ENCODE data around the gene CREBBP.

CREBBP gene

DNA sequence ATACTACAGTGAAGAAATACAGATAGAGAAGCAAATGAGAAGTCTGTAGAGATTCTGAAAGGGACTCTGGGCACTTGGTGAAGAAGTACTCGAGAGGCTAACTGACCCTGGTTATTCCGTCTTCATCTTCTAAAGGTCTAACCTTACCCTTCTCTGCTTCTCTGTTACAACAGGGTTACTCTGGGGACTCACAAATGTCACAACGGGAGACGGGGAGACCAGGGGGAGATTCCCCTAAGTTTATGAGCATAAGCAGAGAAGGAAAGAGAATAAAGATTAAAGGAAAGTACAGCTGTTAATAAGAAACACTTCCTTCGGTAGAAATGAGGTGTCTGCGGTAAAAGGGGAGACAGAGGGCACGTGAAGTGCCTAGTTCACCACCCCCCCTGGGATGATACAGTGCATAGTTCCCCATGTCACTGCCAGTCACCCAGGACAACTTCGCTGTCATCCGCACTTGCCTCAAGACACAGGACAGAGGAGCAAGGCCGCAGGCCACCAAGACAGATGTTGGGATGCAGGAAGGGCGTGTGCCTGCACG lies 88.0 kb downstream of the CREBBP start:
- FAIRE-seq: no peak

DNA sequence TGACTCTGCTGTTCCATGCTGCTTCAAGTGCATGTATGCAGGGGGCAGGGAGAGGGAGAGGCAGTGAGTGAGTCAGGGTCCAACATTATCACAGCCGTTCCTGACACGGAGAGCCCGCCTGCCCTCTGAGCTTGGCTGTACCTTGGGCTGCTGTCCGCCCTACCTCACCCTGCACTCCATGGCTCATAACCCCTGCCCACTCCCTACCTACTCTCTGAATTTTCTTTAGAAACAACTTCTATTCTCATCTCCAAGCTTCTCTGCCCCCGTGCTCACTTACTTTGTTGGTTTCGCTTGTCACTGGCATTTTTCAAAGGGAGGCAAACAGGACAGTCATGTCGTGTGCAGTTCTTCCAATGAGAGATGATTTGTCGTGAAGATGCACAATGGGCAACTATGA lies 88.8 kb downstream of the CREBBP start:
- FAIRE-seq: no peak

DNA sequence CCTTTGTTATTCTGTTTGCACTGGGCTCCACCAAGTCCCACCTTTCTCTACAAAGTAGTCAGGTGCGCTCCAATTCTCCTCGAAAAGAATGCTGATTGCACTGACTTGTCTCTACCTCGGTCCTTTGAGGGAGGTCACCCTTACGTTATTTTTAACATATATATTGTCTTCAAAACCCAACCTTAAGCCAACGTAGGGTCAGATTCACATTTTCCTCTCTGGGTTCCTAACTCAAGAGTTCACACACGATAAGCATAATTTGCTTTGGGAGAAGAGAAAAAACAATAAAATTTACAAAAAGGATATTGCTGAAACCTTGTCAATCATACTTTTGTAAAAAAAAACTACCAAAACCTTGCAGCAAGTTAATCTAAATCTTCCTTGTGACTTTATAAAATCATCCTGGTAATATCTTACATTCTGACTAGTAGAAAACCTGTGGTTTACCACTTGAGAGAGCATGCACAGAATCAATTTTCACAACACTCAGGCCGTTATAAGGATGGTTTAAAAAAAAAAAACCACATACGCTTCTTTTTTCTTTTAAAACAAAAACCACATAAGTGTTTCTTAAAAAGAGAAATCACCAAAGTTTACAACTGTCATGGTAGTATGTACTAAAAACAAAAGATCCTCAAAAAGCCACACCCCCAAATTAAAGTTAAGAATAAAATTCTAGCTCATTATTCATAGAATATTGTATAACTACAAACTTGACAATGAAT lies 91.0 kb downstream of the CREBBP start:
- no peak for FAIRE-seq

DNA sequence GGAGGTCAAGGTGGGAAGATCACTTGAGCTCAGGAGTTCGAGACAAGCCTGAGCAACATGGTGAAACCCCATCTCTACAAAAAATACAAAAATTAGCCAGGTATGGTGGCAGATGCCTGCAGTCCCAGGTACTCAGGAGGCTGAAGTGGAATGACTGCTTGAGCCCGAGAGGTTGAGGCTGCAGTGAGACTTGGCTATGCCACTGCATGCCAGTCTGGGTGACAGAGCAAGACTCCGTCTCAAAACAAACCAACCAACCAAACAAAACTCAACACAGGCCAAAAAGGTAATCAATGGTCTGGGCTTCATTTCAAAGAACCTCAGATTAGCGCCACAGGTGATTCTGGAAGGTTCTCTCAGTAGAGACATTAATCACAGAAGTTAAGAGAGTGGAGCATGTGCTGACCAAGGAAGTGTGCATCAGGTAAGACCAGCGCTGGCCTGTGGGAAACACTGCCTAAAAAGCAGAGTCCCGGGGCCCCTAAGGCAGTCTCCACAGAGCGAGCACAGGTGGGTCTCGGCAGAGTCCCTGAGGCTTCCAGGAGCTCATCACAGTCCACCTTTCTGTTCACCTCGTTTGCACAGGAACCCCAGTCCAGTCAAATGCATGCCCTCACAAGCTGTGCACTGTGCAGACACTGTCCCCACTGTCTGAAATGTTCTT lies 91.7 kb downstream of the CREBBP start:
- no peak for FAIRE-seq

DNA sequence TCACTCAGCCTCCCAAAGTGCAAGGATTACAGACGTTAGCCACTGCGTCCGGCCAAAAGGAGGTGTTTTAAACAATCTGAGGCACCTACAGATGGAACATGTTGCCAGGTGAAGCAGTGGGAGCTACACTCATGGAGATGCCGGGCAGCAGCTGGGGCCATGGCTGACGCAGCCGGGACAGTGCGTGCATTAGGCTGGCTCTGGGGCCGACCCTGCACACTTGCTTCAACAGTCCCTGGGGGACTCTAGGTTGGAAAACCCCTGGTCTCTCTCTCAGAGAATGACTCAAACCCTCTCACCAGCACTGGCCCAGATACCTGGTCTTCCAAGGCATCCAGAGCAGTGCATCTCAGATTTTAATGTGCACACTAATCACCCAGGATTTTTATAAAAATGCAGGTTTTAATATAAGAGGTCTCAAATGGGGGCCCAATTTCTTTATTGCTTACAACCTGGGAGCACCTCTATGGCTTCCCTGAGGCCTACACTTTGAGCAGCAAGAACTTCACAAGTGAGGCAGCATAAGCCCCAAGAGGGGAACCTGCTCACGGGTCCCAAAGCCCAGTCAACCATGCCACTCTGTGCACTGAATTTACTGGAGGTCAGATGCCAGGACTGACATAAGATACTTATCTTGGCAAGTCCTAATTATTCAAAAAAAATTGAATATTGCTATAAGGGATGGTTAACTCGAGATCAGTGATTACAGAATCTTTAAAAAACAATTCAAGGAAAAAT lies 92.4 kb downstream of the CREBBP start:
- no peak for FAIRE-seq

DNA sequence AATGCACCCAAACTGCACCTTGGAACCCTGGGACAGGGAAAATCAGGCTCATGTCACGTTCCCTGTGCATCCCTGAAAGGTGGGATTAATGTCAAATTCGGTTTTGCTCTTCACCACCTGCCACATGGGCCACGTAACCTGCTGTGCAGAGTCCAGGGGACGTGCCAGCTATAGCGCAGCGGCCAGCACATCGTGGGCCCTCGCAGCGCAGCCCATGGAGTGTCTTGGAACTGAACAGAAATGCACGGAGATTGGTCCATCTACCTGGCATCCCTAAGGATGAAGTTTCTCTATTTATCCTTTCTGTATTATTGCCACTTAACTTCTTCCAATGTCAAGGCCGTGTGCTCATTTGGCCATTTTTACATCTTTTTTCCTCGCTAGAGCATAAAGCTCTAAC lies 95.1 kb downstream of the CREBBP start:
- FAIRE-seq: no peak

DNA sequence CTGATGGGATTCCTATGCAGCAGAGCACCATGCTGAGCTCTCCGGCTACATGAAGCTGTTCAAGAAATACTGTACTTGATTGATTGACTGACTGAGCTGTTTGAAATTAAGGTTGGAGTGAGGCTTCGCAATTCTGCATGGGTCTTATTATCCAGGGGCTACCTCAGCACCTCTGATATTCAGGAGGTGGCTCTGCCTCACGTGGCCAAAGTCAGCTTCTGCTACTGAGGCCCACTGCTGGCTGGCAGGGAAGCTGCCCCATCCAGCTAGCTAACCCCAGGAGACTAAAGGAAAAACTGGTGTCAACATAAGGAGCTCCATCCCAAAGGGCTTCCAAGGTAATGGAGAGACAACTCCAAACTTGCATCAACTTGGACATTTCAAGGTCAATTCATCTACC lies 97.0 kb downstream of the CREBBP start:
- FAIRE-seq: no peak

DNA sequence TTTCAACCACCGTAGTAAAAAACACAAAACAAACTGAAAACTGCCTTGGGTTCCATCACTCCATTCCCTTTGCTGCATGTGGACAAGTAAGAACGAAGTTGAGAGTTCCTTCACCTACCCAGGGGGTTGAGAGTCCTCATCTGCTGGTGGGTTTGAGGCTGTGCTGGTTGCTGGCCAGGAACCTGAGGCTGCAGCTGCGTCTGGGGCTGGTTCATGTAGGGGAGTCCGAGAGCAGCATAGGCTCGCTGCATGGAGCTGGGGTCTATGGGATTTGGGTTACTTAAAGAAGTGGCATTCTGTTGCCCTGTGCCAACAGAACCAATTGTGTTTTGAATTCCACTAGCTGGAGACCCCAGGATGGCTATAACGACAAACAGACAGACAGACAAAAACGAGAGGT lies 97.9 kb downstream of the CREBBP start:
- no peak for FAIRE-seq

DNA sequence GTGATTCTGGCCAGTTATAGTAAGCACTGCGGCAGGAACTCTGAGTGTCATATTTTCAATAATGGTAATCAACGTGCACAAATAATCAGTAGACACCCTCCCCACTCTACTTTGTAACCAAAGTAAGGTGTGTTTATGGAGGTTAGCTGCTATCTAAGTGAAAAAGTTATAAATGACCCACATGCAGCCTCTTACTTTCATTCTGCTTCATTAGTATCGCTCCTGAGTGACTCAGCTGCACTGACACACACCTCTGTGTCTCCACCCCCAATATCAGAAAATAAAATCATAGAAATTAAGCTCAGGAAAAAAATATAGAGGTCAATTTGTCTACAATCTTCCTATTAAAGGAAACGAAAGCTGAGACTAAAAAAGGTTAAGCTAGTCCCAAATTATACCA lies 99.1 kb downstream of the CREBBP start:
- no peak for FAIRE-seq

DNA sequence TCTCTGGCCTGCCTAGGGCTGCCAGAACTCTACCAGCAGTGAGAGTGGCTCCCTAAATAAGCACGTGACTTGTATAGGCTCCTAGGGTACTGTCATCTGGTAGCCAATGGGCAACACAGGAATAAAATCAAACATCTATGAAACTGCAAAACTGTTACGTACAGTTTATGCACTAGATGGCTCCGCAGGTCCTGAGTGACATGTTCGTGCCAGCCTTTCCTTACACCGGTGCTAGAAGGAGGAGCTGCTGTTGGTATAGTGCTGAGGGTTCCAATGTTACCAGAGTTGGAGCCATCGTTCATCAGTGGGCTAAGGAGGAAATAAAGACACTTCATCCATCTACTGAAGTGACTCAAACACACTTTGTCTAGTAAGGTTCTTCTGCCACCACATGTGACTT lies 99.9 kb downstream of the CREBBP start:
- no peak for FAIRE-seq

DNA sequence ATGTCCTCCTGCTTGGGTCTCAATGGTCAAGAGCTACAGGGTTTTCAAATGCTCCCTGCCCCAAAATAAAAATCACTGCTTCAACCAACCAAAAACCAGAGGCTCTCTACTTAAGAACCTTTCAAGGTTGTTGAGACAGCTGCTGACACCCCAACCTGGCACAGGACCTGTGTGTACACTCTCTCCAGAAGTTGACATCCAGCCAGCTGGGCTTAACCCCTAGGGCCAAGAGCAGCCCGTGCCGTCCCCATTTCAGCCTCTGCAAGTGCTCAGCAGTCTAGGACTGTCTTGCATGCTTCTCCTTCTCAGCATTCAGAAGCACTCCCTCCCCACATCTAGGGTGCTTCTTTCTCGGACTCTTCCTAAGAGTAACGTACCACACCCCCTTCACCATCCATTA lies 104.2 kb downstream of the CREBBP start:
- no peak for FAIRE-seq

DNA sequence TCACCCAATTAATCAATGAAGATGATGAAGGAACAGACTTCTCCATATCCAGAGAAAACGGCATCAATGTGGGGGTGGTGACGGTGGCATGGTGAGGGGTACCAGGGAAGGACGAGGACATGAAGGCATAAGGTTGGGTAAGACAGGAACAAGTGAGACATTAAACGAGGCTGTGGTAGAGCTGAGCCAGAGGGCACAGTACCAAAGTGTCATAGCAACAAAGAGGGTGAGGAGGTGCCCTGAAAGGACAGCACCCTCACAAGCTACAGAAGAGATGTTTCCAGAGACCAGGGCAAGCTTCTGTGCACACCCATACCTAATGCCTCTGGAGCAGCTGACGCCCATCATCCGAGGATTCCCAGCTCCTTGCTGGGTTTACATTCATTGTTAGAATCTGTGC lies 105.7 kb downstream of the CREBBP start:
- FAIRE-seq: no peak

DNA sequence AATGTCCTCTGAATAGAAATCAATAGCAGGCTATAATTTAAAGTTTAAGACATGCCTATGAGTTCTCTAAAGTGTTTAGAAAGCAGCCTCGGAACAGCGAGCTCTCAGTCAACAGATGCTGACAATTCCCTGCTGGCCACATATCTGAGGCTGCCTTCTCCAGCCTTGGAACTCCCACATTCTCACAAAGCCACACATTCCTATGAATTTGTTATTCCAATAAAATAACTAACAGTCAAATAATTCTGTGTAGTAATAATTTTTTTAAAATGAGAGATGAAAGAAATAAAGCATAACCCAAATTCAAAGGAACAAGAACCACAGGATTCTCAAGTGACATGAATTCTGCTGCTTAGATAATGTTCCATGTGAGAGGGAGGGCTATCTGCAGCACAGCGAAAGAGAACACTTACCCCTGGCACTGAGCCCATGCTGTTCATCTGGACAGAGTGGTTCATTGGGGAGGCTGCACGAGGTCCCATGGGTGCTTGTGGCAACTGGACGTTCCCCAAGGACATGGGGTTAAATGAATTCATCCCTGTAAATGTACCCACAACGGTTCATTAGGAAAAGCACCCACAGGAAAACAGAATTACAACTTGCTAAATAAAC lies 106.3 kb downstream of the CREBBP start:
- FAIRE-seq: no peak

DNA sequence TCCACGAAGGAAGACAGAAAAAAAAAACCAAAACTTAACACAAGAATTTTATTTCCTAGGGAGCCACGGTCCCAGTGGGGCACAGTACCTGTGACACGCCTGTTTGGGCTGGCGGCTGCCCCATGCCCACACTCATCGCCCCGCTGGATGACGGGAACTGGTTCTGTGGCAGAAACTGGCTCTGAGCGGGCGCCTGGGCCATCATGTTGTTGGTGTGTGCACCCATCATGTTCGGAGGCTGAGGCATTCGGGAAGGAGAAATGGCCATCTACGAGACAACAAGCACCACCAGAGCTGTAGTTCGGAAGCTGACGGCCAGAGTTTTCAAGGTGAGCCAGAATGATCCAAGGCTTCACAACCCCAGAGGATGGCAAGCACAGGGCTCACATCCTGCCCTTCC lies 106.8 kb downstream of the CREBBP start:
- FAIRE-seq: no peak

DNA sequence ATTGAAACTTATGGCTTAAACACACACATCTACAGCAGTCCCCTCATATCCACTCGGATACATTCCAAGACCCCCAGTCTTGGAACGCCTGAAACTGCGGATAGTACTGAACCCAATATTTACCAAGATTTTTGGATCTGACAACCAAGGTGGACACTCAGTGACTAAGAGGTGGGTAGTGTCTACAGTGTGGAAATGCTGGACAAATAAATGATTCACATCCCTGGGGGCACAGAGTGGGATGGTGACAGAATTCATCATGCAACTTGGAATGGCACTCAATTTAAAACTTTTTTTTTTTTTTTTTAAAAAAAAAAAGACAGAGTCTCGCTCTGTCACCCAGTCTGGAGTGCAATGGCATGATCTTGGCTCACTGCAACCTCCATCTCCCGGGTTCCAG lies 109.0 kb downstream of the CREBBP start:
- no peak for FAIRE-seq

DNA sequence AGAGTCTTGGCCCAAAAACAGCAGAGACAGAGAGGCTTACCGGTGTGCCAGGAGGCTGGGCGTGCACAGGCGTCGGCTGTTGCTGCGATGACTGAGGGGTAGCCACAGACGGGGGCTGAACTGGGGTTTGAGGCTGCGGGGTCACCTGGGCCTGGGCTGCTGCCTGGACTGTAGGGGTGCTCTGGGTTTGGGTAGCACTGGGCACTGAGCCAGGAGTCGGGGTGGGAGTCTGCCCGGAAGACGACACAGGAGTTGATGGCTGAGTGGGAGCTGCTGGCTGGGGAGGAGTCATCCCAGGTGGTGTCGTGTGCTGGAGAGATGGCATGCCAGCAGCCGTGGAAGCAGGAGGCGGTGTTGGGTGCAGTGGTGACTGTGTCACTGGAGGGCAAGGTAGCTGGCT lies 110.0 kb downstream of the CREBBP start:
- no peak for FAIRE-seq

DNA sequence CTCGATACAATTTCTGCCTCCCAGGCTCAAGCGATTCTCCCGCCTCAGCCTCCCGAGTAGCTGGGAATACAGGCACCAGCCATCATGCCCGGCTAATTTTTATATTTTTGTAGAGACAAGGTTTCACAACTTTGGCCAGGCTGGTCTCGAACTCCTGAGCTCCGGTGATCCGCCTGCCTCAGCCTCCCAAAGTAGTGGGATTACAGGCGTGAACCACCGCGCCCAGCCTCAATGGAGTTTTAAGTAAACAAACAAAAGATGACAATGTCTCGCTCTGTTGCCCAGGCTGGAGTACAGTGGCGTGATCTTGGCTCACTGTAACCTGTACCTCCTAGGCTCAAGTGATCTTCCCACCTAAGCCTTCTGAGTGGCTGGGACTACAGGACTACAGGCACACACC lies 110.6 kb downstream of the CREBBP start:
- no peak for FAIRE-seq

DNA sequence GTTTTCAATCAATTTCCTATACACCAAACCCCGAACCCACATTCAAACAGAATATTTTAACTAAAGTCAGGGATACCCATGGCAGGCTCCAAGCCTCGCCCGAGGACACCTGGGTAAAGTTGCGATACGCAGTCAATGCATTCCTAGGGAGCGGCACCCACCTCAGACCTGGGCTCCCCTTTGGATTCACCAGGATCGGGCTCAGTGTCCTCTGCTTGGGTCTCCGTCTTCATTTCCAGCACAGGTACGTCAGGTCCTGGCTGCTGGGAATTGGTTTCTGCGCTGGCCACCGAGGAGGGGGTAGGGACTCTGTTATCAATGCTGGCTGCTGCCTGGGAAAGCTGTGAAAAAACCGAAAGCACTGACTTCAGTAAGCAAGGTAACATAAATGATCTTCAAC lies 111.5 kb downstream of the CREBBP start:
- FAIRE-seq: no peak

DNA sequence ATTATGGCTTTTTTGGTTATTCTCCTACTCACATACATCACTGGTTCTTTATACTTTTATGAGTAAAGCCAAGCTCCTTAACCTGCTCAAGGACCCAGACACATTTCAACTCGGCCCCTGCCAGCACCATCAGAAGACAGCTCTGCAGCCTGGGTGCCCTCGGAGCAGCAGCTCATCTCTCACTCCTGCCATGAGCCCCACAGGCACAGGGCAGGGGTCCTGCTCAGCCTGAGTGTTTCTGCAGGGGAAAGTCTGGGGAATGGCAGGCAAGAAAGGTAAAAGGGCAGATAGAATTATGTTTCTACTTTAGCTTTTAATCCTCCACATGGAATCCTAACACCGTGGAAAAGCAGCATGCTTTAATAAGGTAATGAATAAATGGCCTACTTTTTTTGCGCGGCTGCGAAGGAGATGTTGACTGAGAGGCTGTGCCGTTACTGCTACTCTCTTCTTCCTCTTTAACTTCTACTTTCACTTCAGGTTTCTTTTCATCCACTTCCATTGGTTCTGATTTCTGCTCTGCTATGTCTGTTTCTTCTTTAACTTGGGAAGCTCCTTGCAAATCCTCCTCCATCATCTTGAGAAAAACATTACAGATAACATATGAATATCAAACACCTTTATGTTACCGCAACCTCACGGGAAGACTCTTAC lies 113.1 kb downstream of the CREBBP start:
- FAIRE-seq: no peak

DNA sequence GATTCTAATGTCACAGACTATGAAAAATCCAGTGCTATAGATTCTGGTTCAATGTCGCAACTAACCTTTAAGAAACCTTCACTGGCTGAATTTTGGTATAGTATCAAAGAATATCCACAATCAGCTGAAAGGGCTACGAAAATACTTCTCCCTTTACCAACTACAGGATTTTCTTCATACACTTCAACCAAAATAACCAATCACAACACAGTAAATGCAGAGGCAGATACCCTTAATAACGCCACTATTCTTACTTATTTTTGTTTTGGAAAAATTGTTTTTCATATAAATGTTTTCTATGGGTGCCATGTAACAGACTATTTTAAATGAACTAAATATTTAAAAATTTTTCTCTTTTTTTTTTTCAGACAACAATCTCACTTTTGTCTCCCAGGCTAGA lies 114.3 kb downstream of the CREBBP start:
- FAIRE-seq: no peak

DNA sequence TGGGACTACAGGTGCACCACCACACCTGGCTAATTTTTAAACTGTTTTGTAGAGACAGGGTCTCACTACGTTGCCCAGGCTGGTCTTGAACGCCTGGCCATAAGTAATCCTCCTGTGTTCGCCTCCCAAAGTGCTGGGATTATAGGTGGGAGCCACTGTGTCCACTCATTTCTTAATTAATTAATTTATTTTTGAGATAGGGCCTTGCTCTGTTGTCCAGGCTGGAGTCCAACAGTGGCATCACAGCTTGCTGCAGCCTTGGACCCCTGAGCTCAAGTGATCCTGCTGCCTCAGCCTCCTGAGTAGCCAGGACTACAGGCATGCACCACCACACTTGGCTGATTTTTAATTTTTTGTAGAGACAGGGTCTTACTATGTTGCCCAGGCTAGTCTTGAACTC lies 116.1 kb downstream of the CREBBP start:
- no peak for FAIRE-seq

DNA sequence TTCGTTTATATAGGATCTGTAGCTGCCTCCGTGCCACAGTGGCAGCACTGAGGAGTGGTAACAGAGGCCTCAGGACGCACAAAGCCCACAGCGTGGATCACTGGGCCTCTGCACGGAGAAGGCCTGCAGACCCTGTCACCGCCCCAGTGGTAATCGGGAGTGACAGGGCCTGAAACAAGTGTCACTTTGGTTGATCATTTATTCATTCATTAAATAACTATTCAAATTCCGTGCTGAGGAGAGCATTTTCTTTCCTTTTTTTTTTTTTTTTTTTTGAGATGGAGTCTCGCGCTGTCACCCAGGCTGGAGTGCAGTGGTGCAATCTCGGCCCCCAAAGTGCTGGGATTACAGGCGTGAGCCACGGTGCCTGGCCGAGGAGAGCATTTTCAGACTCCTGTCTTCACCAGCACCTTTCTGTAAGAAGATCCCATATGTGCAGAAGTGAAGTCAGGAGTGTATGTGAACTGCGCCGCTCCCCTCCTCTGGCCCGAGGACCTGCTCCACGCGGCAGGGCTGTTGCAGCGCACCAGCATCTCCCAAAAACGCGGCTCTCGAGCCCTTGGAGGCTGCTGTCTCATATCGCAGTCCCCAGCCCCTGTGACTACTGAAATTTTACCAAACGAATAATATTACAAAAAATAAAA lies 118.3 kb downstream of the CREBBP start:
- FAIRE-seq: no peak

All from colon (tissue), 2 donors.